ENCODE data around the gene UBN2. TPM values are rescaled to one million over a fixed set of nuclear protein-coding genes. Genes with fewer than 3 reads are reported as not detected.
"Not testable (repeated sequence)": the region's sequence is repeated elsewhere in the genome, so short reads cannot be mapped to it uniquely, and the experiment has no call there.

Gene UBN2
- total RNA-seq, 1 donor from 2014 or later = 31.7 TPM

DNA sequence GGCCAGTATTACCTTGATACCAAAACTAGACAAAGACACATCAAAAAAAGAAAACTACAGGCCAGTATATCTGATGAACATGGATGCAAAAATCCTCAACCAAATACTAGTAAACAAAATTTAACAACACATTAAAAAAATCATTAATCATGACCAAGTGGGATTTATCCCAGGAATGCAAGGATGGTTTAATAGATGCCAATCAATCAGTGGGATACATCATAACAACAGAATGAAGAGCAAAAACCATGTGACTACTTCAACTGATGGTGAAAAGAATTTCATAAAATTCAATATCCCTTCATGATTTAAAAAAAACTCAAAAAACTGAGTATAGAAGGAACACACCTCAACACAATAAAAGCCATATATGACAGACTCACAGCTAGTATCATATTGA, 25.2 kb upstream of the UBN2 start:
- Mint-ChIP-seq H3K4me3 (no peak overlapping the region), H3K27me3 (peaks cover 14% of the 10 kb centered on the region), H3K27ac (no peak overlapping the region), H3K4me1 (ENCODE audit: unreplicated experiment) (no peaks in the 10 kb centered on the region), H3K9me3 (peaks cover 20% of the 10 kb centered on the region), H3K36me3 (peaks cover 3% of the 10 kb centered on the region)
- no peak for DNase-seq (ENCODE audit: extremely low spot score, unreplicated experiment)
- TF ChIP-seq, protein P1, sequence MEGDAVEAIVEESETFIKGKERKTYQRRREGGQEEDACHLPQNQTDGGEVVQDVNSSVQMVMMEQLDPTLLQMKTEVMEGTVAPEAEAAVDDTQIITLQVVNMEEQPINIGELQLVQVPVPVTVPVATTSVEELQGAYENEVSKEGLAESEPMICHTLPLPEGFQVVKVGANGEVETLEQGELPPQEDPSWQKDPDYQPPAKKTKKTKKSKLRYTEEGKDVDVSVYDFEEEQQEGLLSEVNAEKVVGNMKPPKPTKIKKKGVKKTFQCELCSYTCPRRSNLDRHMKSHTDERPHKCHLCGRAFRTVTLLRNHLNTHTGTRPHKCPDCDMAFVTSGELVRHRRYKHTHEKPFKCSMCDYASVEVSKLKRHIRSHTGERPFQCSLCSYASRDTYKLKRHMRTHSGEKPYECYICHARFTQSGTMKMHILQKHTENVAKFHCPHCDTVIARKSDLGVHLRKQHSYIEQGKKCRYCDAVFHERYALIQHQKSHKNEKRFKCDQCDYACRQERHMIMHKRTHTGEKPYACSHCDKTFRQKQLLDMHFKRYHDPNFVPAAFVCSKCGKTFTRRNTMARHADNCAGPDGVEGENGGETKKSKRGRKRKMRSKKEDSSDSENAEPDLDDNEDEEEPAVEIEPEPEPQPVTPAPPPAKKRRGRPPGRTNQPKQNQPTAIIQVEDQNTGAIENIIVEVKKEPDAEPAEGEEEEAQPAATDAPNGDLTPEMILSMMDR (conservative IDR thresholded peaks at IDR 0.05) = no peak

DNA sequence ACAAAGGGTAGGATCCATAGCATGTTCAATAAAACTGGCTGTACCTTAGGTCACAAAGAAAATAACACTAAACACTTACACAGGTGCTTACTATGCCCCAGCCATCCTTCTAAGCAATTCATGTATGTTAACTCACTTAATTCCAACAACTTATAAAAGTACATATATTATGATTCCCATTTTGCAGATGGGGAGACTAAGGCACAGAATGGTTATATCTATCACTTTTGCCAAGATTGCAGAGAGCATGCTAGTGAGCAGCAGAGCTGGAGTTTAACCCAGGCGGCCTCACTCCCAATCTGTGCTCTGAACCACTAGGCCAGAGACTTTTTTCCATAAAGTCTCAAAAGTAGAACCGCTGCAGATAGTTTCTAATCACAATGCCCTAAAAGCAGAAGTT, 18.9 kb upstream of the UBN2 start:
- DNase-seq (ENCODE audit: extremely low spot score, unreplicated experiment) = no peak
- H3K4me1 Mint-ChIP-seq (ENCODE audit: unreplicated experiment) = no peaks in the 10 kb centered on the region
- no peaks in the 10 kb centered on the region for H3K36me3 Mint-ChIP-seq
- H3K27ac Mint-ChIP-seq = no peak overlapping the region
- TF ChIP-seq, protein P1 (conservative IDR thresholded peaks at IDR 0.05) = no peak
- no peak overlapping the region for H3K4me3 Mint-ChIP-seq
- peaks cover 6% of the 10 kb centered on the region for H3K9me3 Mint-ChIP-seq
- H3K27me3 Mint-ChIP-seq = peaks cover 14% of the 10 kb centered on the region

DNA sequence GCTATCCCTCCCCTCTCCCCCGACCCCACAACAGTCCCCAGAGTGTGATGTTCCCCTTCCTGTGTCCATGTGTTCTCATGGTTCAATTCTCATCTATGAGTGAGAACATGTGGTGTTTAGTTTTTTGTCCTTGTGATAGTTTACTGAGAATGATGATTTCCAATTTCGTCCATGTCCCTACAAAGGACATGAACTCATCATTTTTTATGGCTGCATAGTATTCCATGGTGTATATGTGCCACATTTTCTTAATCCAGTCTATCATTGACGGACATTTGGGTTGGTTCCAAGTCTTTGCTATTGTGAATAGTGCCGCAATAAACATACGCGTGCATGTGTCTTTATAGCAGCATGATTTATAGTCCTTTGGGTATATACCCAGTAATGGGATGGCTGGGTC, 17.5 kb upstream of the UBN2 start:
- DNase-seq (ENCODE audit: extremely low spot score, unreplicated experiment); H3K27ac Mint-ChIP-seq; H3K4me1 Mint-ChIP-seq (ENCODE audit: unreplicated experiment); H3K36me3 Mint-ChIP-seq; H3K9me3 Mint-ChIP-seq; H3K4me3 Mint-ChIP-seq: not testable (repeated sequence)
- H3K27me3 Mint-ChIP-seq = peaks cover 10% of the 10 kb centered on the region

DNA sequence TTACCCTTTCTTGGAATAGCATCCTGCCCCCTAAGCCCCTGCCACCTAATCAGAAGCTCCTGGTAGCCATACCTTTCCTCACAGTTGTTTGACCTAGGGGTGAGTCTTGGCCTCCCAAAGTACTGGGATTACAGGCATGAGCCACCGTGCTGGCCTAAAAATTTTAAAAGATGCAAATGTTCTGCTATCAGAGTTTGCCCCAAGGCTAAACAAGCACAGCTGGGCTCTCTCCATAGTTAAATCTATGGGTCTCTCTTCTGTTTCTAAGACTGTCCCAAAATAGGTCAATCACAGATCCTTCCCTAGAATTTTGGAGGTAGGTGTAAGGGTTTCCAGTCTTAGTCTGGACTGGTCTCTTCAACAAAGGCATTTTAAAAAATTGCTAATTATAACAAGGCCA, 12.9 kb upstream of the UBN2 start:
- Mint-ChIP-seq H3K4me1 (ENCODE audit: unreplicated experiment) (no peaks in the 10 kb centered on the region), H3K9me3 (no peaks in the 10 kb centered on the region), H3K27me3 (peaks cover 4% of the 10 kb centered on the region), H3K27ac (no peak overlapping the region), H3K36me3 (no peaks in the 10 kb centered on the region), H3K4me3 (no peak overlapping the region)
- DNase-seq (ENCODE audit: extremely low spot score, unreplicated experiment) = no peak
- TF ChIP-seq, protein P1 (conservative IDR thresholded peaks at IDR 0.05) = no peak

DNA sequence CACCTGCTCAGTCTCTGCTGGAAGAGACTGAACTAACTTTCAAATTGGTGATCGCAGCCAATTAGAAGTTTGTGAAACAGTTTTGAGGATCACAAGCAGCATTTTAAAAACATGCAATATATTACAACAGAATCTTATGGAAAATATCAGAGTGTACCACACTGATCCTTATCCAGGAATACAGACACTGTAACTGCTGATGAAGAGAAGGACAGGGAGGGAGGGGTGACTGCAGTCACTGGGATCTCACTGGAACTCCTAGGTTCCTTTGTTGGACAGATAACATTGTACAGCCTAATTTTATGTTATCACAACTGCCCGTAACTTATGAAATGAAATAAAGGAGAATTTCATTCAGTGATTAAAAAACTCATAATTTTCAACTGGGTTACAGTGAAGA, 6.8 kb upstream of the UBN2 start:
- TF ChIP-seq, protein P1 (conservative IDR thresholded peaks at IDR 0.05) = no peak
- Mint-ChIP-seq H3K27me3 (peaks cover 2% of the 10 kb centered on the region), H3K4me1 (ENCODE audit: unreplicated experiment) (no peaks in the 10 kb centered on the region), H3K36me3 (no peaks in the 10 kb centered on the region), H3K27ac (no peak overlapping the region), H3K4me3 (no peak overlapping the region), H3K9me3 (no peaks in the 10 kb centered on the region)
- DNase-seq (ENCODE audit: extremely low spot score, unreplicated experiment) = no peak

DNA sequence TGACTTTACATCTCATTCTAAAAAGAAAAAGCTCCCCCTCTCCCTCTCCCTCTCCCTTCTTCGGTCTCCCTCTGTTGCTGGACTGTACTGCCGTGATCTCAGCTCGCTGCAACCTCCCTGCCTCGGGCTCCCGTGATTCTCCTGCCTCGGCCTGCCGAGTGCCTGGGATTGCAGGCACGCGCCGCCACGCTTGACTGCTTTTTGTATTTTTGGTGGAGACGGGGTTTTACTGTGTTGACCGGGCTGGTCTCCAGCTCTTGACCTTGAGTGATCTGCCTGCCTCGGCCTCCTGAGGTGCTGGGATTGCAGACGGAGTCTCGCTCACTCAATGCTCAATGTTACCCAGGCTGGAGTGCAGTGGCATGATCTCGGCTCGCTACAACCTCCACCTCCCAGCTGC, 6.2 kb upstream of the UBN2 start:
- not testable (repeated sequence) for H3K36me3 Mint-ChIP-seq; H3K4me1 Mint-ChIP-seq (ENCODE audit: unreplicated experiment); H3K9me3 Mint-ChIP-seq; DNase-seq (ENCODE audit: extremely low spot score, unreplicated experiment); H3K27ac Mint-ChIP-seq; H3K4me3 Mint-ChIP-seq; H3K27me3 Mint-ChIP-seq

DNA sequence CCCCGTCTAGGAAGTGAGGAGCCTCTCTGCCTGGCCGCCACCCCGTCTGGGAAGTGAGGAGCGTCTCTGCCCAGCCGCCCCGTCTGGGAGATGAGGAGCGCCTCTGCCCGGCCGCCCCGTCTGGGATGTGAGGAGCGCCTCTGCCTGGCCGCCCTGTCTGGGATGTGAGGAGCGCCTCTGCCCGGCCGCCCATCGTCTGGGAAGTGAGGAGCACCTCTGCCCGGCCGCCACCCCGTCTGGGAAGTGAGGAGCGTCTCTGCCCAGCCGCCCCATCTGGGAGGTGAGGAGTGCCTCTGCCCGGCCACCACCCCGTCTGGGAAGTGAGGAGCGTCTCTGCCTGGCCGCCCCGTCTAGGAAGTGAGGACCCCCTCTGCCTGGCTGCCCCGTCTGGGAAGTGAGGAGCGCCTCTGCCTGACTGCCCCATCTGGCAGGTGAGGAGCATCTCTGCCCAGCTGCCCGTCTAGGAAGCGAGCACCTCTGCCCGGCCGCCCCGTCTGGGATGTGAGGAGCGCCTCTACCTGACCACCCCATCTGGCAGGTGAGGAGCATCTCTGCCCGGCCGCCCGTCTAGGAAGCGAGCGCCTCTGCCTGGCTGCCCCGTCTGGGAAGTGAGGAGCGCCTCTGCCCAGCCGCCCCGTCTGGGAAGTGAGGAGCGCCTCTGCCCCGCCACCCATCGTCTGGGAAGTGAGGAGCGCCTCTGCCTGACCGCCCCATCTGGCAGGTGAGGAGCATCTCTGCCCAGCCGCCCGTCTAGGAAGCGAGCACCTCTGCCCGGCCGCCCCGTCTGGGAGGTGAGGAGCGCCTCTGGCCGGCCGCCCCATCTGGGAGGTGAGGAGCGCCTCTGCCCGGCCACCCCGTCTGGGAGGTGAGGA, 5.5 kb upstream of the UBN2 start:
- H3K27me3 Mint-ChIP-seq; H3K4me1 Mint-ChIP-seq (ENCODE audit: unreplicated experiment); H3K4me3 Mint-ChIP-seq; H3K36me3 Mint-ChIP-seq; H3K9me3 Mint-ChIP-seq; DNase-seq (ENCODE audit: extremely low spot score, unreplicated experiment); H3K27ac Mint-ChIP-seq: not testable (repeated sequence)

DNA sequence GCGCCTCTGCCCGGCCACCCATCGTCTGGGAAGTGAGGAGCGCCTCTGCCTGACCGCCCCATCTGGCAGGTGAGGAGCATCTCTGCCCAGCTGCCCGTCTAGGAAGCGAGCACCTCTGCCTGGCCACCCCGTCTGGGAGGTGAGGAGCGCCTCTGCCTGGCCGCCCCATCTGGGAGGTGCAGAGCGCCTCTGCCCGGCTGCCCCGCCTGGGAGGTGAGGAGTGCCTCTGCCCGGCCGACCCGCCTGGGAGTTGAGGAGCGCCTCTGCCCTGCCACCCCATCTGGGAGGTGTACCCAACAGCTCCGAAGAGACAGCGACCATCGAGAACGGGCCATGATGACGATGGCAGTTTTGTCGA, 4.9 kb upstream of the UBN2 start:
- H3K9me3 Mint-ChIP-seq; H3K27ac Mint-ChIP-seq; H3K36me3 Mint-ChIP-seq; H3K4me1 Mint-ChIP-seq (ENCODE audit: unreplicated experiment); H3K27me3 Mint-ChIP-seq; DNase-seq (ENCODE audit: extremely low spot score, unreplicated experiment); H3K4me3 Mint-ChIP-seq: not testable (repeated sequence)

DNA sequence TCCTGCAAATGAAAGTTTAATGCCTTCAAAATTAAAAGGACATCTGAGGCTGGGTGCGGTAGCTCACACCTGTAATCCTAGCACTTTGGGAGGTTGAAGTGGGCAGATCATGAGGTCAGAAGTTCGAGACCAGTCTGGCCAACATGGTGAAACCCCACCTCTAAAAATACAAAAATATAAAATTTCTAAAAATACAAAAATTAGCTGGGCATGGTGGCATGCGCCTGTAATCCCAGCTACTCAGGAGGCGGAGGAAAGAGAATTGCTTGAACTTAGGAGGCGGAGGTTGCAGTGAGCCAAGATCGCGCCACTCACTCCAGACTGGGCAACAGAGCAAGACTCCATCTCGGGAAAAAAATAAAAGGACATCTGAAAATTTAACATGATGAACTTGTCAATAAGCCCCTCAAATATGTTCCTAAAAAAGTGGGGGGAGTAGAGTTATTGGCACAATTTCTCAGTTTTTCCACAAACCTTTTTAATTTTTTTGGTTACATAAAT, 4.0 kb upstream of the UBN2 start:
- not testable (repeated sequence) for H3K36me3 Mint-ChIP-seq; H3K4me3 Mint-ChIP-seq; H3K4me1 Mint-ChIP-seq (ENCODE audit: unreplicated experiment); DNase-seq (ENCODE audit: extremely low spot score, unreplicated experiment); H3K27ac Mint-ChIP-seq; H3K27me3 Mint-ChIP-seq; H3K9me3 Mint-ChIP-seq

All from type B pancreatic cell (in vitro differentiated cells).